Neural progenitor cell (in vitro differentiated cells): ENCODE measurements around the gene NUAK2.

Experiments used
- CTCF ChIP-seq: fragments of 200-600 bp; sonication (generic); IDR thresholded peaks from 2 replicates; pipeline ENCODE4 v1.5.1; 2017; ENCODE audit warnings: antibody characterized with exemption, mild to moderate bottlenecking
- EZH2phosphoT487 ChIP-seq: fragments of 200-600 bp; sonication (generic); IDR thresholded peaks from 2 replicates; pipeline ENCODE4 v1.6.1; 2017; ENCODE audit warnings: antibody characterized with exemption

- TF ChIP-seq CTCF (no peak), EZH2phosphoT487 (no peak)
Observed at GRCh38 chr1:205270271-205270670, 51.3 kb downstream of the NUAK2 start.
